A549 (cell line): ENCODE data around the gene RPP25L.

Experiments used
- BHLHE40 ChIP-seq: IDR thresholded peaks from 2 replicates; pipeline ENCODE4 v1.6.1; 2012; ENCODE audit warnings: low read depth, low read length, inconsistent platforms
- CTCF ChIP-seq: fragments of >200 bp; sonication (Bioruptor Twin); formaldehyde crosslinking; IDR thresholded peaks from 3 replicates; pipeline ENCODE4 v1.5.1; 2016
- POLR2A ChIP-seq: IDR thresholded peaks from 2 replicates; pipeline ENCODE4 v1.6.1; 2012; ENCODE audit warnings: mild to moderate bottlenecking, low read length

- TF ChIP-seq CTCF (no peak), POLR2A (no peak), BHLHE40 (no peak)
These were observed 23.7 kb upstream of the RPP25L start for GRCh38 chr9:34635556-34635955.
